ENCODE data around the gene LCE2D.
"Not testable (repeated sequence)": the region's sequence is repeated elsewhere in the genome, so short reads cannot be mapped to it uniquely, and the experiment has no call there.

Gene LCE2D

GRCh38 chr1:152663098-152663497, at the start of gene LCE2D:
TSS of gene LCE2D (plus strand) at chr1:152663380. CDS start at chr1:152664106, 726 bp downstream.
- no peak for DNase-seq

GRCh38 chr1:152613511-152613910, 49.7 kb upstream of the LCE2D start, which contains the start of gene LCE3B:
TSS of gene LCE3B (plus strand) at chr1:152613811. CDS start at chr1:152613811, 0 bp downstream.
- DNase-seq = no peak

GRCh38 chr1:152621993-152622392, 41.2 kb upstream of the LCE2D start:
- DNase-seq = no peak

- DNase-seq = no peak
Measured at GRCh38 chr1:152622803-152623202, 40.4 kb upstream of the LCE2D start, which contains the start of gene LCE3A. TSS of gene LCE3A (minus strand) at chr1:152623103. CDS start at chr1:152623103, 0 bp downstream.

GRCh38 chr1:152623203-152623844, 39.9 kb upstream of the LCE2D start:
- DNase-seq = no peak

- DNase-seq = no peak
Measured at GRCh38 chr1:152626744-152627143, 36.4 kb upstream of the LCE2D start.

- no peak for DNase-seq
Measured at GRCh38 chr1:152630596-152630995, 32.6 kb upstream of the LCE2D start.

- no peak for DNase-seq
Measured at GRCh38 chr1:152640351-152640750, 22.8 kb upstream of the LCE2D start.

- DNase-seq = no peak
Measured at GRCh38 chr1:152643945-152644344, 19.2 kb upstream of the LCE2D start.

GRCh38 chr1:152645146-152645545, 18.0 kb upstream of the LCE2D start:
- no peak for DNase-seq

- no peak for DNase-seq
Measured at GRCh38 chr1:152646656-152647055, 16.5 kb upstream of the LCE2D start.

- no peak for DNase-seq
Measured at GRCh38 chr1:152654110-152654509, 9.1 kb upstream of the LCE2D start.

GRCh38 chr1:152656459-152656858, 6.7 kb upstream of the LCE2D start:
- no peak for DNase-seq

- DNase-seq = no peak
Measured at GRCh38 chr1:152657677-152658076, 5.5 kb upstream of the LCE2D start.

GRCh38 chr1:152658649-152659048, 4.5 kb upstream of the LCE2D start:
- DNase-seq = no peak

- not testable (repeated sequence) for DNase-seq
Measured at GRCh38 chr1:152666171-152666570, 3.0 kb downstream of the LCE2D start.

- no peak for DNase-seq
Measured at GRCh38 chr1:152667648-152668047, 4.5 kb downstream of the LCE2D start.

- DNase-seq = no peak
Measured at GRCh38 chr1:152673016-152673415, 9.8 kb downstream of the LCE2D start.

GRCh38 chr1:152674983-152675382, 11.8 kb downstream of the LCE2D start, which contains the start of gene LCE2C:
TSS of gene LCE2C (plus strand) at chr1:152675279. CDS start at chr1:152676016, 737 bp downstream.
- not testable (repeated sequence) for DNase-seq

- DNase-seq = no peak
Measured at GRCh38 chr1:152679459-152679858, 16.3 kb downstream of the LCE2D start.

GRCh38 chr1:152681616-152682015, 18.4 kb downstream of the LCE2D start:
- DNase-seq = no peak

- no peak for DNase-seq
Measured at GRCh38 chr1:152683846-152684245, 20.7 kb downstream of the LCE2D start.

GRCh38 chr1:152685823-152686222, 22.6 kb downstream of the LCE2D start, which contains the start of gene LCE2B:
TSS of gene LCE2B (plus strand) at chr1:152686123. CDS start at chr1:152686844, 721 bp downstream.
- DNase-seq = not testable (repeated sequence)

GRCh38 chr1:152697701-152698600, 34.8 kb downstream of the LCE2D start, which contains the start of gene LCE2A:
TSS of gene LCE2A (plus strand) at chr1:152698345. CDS start at chr1:152698902, 557 bp downstream.
- DNase-seq = no peak
